ENCODE measurements around the gene ZBTB17. TPM values are rescaled to one million over a fixed set of nuclear protein-coding genes. Genes with fewer than 3 reads are reported as not detected.

The ZBTB17 gene
- total RNA-seq, 4 donors from 2014 or later: 52.1 to 138 (median 56.6) TPM

GRCh38 chr1:15966956-15967344 is 9.0 kb downstream of the ZBTB17 start:
- H3K4me1 ChIP-seq: peaks cover 0 to 30% (median 12%) of the 10 kb centered on the region in 4 donors
- TF ChIP-seq CTCF (IDR thresholded peaks at IDR 0.05): no peak
- H3K27ac ChIP-seq: peak overlapping the region in 1 of 4 donors; percentile 73

GRCh38 chr1:15966081-15966955 is 9.6 kb downstream of the ZBTB17 start:
- Histone ChIP-seq H3K4me1 (peaks cover 0 to 30% (median 12%) of the 10 kb centered on the region in 4 donors), H3K4me3 (no peak overlapping the region), H3K36me3 (peaks cover 0 to 18% (median 0%) of the 10 kb centered on the region in 3 donors), H3K27me3 (no peaks in the 10 kb centered on the region), H3K27ac (peak overlapping the region; percentile 10 to 73 (median 36)), H3K9me3 (no peaks in the 10 kb centered on the region)
- peak in 2 of 3 donors; percentile 79 to 83 for DNase-seq
- TF ChIP-seq CTCF (IDR thresholded peaks at IDR 0.05): no peak
- no peak for TF ChIP-seq POLR2A (IDR thresholded peaks at IDR 0.05)

More at GRCh38 chr1:15966956-15967344, 9.0 kb downstream of the ZBTB17 start:
- H3K9me3 ChIP-seq: no peaks in the 10 kb centered on the region
- H3K4me3 ChIP-seq: no peak overlapping the region
- H3K36me3 ChIP-seq: peaks cover 0 to 18% (median 0%) of the 10 kb centered on the region in 3 donors
- no peaks in the 10 kb centered on the region for H3K27me3 ChIP-seq
- no peak for DNase-seq

- Histone ChIP-seq H3K27ac (peak overlapping the region in 1 of 4 donors; percentile 73), H3K9me3 (no peaks in the 10 kb centered on the region)
These were observed 10.6 kb downstream of the ZBTB17 start for GRCh38 chr1:15965228-15965767.

GRCh38 chr1:15963968-15964648 is 11.8 kb downstream of the ZBTB17 start:
- Histone ChIP-seq H3K4me3 (no peak overlapping the region), H3K27me3 (no peaks in the 10 kb centered on the region), H3K9me3 (no peaks in the 10 kb centered on the region), H3K27ac (peak overlapping the region in 3 of 4 donors; percentile 9 to 73 (median 29)), H3K4me1 (peaks cover 0 to 30% (median 12%) of the 10 kb centered on the region in 4 donors), H3K36me3 (peaks cover 0 to 11% (median 0%) of the 10 kb centered on the region in 3 donors)
- TF ChIP-seq POLR2A (IDR thresholded peaks at IDR 0.05) (no peak), CTCF (IDR thresholded peaks at IDR 0.05) (no peak)
- no peak for DNase-seq

More at GRCh38 chr1:15965228-15965767, 10.6 kb downstream of the ZBTB17 start:
- no peak overlapping the region for H3K4me3 ChIP-seq
- DNase-seq: no peak
- peaks cover 0 to 30% (median 12%) of the 10 kb centered on the region in 4 donors for H3K4me1 ChIP-seq
- peaks cover 0 to 18% (median 0%) of the 10 kb centered on the region in 3 donors for H3K36me3 ChIP-seq
- no peaks in the 10 kb centered on the region for H3K27me3 ChIP-seq
- TF ChIP-seq CTCF (IDR thresholded peaks at IDR 0.05): no peak
- TF ChIP-seq POLR2A (IDR thresholded peaks at IDR 0.05): no peak

- no peak for TF ChIP-seq CTCF (IDR thresholded peaks at IDR 0.05)
- TF ChIP-seq POLR2A (IDR thresholded peaks at IDR 0.05): no peak
- Histone ChIP-seq H3K4me1 (peaks cover 0 to 30% (median 12%) of the 10 kb centered on the region in 4 donors), H3K27ac (peak overlapping the region in 2 of 4 donors; percentile 29 to 73)
These were observed 12.4 kb downstream of the ZBTB17 start for GRCh38 chr1:15963363-15963967.

More at GRCh38 chr1:15963363-15963967, 12.4 kb downstream of the ZBTB17 start:
- no peaks in the 10 kb centered on the region for H3K9me3 ChIP-seq
- H3K36me3 ChIP-seq: peaks cover 0 to 6% (median 0%) of the 10 kb centered on the region in 3 donors
- H3K4me3 ChIP-seq: no peak overlapping the region
- no peak for DNase-seq
- H3K27me3 ChIP-seq: no peaks in the 10 kb centered on the region

Data from Peyer's patch (tissue), 4 donors.